ENCODE data around the gene TRAF6. TPM values are rescaled to one million over a fixed set of nuclear protein-coding genes. Genes with fewer than 3 reads are reported as not detected.
"Not testable (repeated sequence)": the region's sequence is repeated elsewhere in the genome, so short reads cannot be mapped to it uniquely, and the experiment has no call there.

The TRAF6 gene
- total RNA-seq, 1 experiment from 2014 or later = 9.2 TPM

DNA sequence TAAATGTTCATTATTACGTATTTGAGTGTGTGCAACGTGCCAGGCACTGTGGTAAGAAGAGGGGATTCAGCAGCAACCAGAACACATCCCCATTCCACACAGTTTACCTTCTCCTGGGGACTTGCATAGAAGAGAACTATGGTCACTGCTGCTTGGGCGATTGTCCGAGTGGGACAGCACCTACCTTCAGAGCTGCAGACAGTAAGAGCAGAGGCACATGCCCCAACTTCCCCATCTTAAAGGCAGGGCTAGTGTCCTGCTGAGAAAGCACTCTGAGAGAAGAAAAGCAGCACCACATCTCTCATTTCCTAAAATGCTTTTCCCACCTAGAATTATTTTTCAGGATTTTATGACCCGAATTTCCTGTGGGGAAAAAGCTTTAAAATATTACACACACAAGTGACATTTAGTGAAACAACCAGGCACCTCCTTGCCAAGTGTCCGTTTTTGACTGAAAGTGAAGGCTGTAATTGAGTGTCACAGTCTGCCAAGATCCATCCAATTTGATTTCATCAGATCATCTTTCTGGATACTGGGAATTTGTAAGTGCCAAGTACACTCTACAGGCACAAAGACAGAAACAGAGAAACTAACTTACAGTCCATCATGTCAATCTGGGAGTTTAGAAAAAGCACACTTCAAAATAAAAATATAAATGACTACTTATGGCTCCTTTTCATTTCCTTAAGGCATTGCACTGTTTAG, 24.6 kb downstream of the TRAF6 start:
- no peaks in the 10 kb centered on the region for H3K9me3 ChIP-seq (replicated peaks)
- DNase-seq (ENCODE audit: low read depth in 1 of 2, low spot score in 2 of 2) = no peak
- H3K4me1 ChIP-seq (replicated peaks) = no peaks in the 10 kb centered on the region
- H3K36me3 ChIP-seq = peaks cover 51% of the 10 kb centered on the region
- H3K27me3 ChIP-seq (replicated peaks) = no peaks in the 10 kb centered on the region
- no peak overlapping the region for H3K4me3 ChIP-seq
- H3K27ac ChIP-seq = no peak overlapping the region

DNA sequence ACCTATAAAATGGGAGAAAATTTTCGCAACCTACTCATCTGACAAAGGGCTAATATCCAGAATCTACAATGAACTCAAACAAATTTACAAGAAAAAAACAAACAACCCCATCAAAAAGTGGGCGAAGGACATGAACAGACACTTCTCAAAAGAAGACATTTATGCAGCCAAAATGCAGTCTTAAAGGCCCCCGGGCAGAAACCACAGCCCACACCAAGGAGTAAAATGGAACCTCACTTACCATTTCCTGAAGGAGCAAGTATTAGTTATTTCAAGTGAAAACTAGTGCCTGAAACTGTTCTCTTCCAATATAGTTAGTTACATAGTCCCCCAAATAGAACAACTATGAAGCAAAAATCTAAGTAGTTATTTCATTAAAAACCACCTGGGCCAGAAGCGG, 27.0 kb downstream of the TRAF6 start:
- not testable (repeated sequence) for DNase-seq (ENCODE audit: low read depth in 1 of 2, low spot score in 2 of 2); H3K4me3 ChIP-seq; H3K27ac ChIP-seq; H3K4me1 ChIP-seq (replicated peaks); H3K27me3 ChIP-seq (replicated peaks); H3K9me3 ChIP-seq (replicated peaks)
- peaks cover 34% of the 10 kb centered on the region for H3K36me3 ChIP-seq

DNA sequence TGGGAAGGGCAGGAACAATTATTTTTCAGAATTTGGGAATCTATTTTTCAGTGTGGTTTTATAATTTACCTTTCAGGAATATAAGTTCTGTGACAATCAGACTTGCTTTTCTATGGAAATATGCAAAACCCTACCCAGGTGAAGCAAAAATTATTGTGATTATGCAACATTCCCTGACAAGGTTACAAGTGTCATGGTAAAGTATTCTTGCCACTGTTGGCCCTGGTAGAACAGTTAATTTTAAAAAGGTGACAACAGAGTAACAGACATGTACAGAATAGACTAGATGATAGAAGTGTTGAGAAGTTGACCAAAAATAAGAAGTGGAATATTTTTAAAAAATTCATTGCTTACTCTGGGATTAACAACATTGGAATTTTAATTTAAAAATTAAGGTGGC, 29.2 kb downstream of the TRAF6 start:
- peaks cover 12% of the 10 kb centered on the region for H3K36me3 ChIP-seq
- no peak for DNase-seq (ENCODE audit: low read depth in 1 of 2, low spot score in 2 of 2)
- H3K27ac ChIP-seq = no peak overlapping the region
- H3K4me3 ChIP-seq = no peak overlapping the region
- H3K9me3 ChIP-seq (replicated peaks) = no peaks in the 10 kb centered on the region
- peaks cover 11% of the 10 kb centered on the region for H3K4me1 ChIP-seq (replicated peaks)
- no peaks in the 10 kb centered on the region for H3K27me3 ChIP-seq (replicated peaks)

DNA sequence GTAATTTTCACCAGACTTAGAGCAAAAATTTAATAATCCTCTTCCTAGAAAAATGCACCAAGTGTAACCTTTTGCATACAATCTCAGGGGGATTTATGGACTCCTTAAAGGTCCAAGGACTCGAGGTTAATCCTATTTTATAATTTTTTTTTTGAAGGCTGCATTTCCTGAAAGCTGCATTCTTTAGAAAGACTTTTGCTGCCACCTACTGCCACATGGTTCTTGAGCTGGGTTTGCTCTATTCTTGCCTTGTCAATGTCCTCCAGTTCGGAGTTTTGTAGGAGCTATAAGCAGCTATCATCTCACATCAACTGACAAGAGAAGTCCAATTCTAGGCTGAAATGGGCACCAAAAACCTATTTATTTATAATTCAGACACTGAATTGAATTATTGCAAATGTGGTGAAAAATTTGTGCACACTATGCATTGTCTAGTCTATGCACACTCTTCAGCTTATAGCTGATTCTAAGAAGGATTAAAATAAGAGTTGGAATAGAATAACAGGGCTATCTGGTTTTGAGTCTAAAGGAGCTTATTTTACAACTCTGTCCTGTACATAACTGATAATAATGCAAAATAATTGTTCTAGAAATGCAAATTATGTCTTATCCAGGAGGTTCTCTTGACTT, 31.3 kb downstream of the TRAF6 start:
- peaks cover 31% of the 10 kb centered on the region for H3K4me1 ChIP-seq (replicated peaks)
- H3K4me3 ChIP-seq = no peak overlapping the region
- H3K9me3 ChIP-seq (replicated peaks) = no peaks in the 10 kb centered on the region
- DNase-seq (ENCODE audit: low read depth in 1 of 2, low spot score in 2 of 2) = peak in 1 of 2 experiments; percentile 62
- H3K27me3 ChIP-seq (replicated peaks) = no peaks in the 10 kb centered on the region
- H3K27ac ChIP-seq = no peak overlapping the region
- H3K36me3 ChIP-seq = no peaks in the 10 kb centered on the region; the same call in 1 of the 2 replicates

DNA sequence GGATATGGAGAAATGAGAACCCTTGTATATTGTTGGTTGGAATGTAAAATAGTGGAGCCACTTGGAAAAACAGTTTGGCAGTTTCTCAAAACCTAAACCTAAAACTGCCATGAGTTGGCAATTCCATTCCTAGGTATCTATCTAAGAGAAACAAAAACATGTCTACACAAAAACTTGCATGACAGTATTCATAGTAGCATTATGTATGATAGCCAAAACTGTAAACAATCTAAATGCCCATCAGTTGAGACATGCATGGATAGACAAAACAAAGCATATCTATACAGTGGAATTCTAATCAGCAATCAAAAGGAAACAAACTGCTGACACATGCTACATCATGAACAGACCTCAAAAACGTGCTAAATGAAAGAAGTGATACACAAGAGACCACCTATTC, 34.9 kb downstream of the TRAF6 start:
- Histone ChIP-seq H3K27ac (peak overlapping the region; percentile 42; the same call in 1 of the 2 replicates), H3K4me1 (replicated peaks) (peaks cover 41% of the 10 kb centered on the region), H3K36me3 (no peaks in the 10 kb centered on the region), H3K27me3 (replicated peaks) (no peaks in the 10 kb centered on the region), H3K9me3 (replicated peaks) (no peaks in the 10 kb centered on the region), H3K4me3 (no peak overlapping the region)
- DNase-seq (ENCODE audit: low read depth in 1 of 2, low spot score in 2 of 2) = peak in 1 of 2 experiments; percentile 76

DNA sequence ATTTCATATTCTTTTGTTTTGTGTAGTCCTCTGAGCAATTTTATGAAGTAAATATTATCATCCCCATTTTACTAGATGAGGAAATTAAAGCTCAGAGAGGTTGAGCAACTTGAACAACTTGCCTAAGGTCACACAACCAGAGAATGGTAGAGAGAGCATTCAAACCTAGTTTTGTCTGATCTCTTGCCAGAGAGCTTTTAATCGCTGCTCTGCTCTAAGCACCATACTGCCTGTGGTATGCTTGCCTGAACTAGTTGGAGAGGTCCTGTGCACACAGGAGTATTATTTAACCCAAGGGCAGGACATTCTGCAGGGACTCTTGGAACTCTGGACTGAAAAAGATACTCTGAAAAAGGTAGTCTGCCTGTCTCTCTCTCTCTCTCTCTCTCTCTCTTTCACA, 38.5 kb downstream of the TRAF6 start:
- no peak for DNase-seq (ENCODE audit: low read depth in 1 of 2, low spot score in 2 of 2)
- Histone ChIP-seq H3K9me3 (replicated peaks) (no peaks in the 10 kb centered on the region), H3K27ac (no peak overlapping the region), H3K27me3 (replicated peaks) (no peaks in the 10 kb centered on the region), H3K36me3 (0 out of 2 replicates have a peak, but pooled peaks cover 3% of the 10 kb centered on the region), H3K4me1 (replicated peaks) (peaks cover 54% of the 10 kb centered on the region), H3K4me3 (no peak overlapping the region)

DNA sequence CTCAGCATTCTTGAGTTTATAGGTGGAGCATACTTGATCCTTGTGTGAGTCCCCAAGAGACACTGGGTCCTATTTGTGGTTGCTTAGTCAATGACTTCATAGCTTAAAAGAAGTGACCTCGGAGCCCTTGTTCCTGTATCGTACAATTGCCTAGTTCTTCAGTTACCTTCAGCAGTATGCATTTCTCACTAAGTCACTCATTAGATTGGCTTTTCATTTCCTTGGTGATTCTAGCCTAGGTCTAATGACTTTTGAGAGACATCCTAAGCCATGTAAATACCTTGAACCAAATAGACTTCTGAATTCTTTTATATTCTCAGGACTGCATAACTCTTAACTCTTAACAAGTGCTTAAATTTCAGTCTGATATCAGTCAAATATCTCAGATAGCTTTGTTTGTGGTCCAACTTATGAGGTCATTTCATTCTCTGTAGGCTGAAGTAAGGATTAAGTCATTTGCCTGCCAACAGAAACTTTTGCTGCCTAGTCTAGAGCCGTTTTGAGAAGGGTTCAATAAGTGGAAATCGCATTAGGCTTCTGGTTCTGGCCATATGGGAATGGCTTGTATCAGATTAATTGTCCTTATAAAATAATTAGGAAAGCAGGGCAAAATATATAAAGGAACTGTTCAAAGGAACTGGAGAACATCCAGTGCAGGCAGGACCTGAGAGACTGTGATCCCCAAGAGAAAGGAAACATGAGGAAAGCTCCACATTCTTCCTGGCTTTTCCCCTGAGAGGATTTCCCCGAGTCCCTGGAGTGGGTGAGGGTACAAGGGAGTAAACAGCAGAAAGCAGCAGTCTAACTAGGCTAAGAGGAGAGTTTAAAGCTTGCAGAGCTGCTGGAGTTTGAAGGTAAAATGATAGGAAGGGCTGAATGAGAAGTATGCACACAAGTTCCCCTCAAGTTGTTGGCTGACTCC, 39.9 kb downstream of the TRAF6 start:
- peaks cover 46% of the 10 kb centered on the region for H3K4me1 ChIP-seq (replicated peaks)
- H3K27ac ChIP-seq = peak overlapping the region; percentile 74
- no peaks in the 10 kb centered on the region for H3K27me3 ChIP-seq (replicated peaks)
- H3K4me3 ChIP-seq = no peak overlapping the region
- peaks cover 14% of the 10 kb centered on the region for H3K36me3 ChIP-seq
- H3K9me3 ChIP-seq (replicated peaks) = no peaks in the 10 kb centered on the region
- peak in 1 of 2 experiments; percentile 77 for DNase-seq (ENCODE audit: low read depth in 1 of 2, low spot score in 2 of 2)

DNA sequence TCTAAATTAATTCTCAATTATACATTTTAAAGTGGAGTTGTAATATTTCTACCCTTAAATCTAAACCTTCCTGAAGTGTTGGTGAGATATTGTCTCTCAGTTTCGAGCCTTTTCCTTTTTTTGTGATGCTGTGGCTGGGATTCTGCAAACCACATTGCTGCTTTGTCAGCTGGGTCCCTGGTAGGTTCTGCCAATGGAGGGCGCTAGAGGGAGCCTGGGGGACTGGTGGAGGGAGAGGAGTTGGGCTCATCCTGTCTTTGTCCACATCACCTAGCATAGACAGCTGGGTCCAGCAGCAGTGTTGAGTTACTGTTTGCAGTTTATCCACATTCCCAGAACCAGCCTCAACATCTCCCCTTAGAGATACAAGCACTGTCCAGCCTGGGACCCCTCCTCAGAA, 41.0 kb downstream of the TRAF6 start:
- H3K27me3 ChIP-seq (replicated peaks) = no peaks in the 10 kb centered on the region
- H3K27ac ChIP-seq = peak overlapping the region; percentile 74
- no peaks in the 10 kb centered on the region for H3K9me3 ChIP-seq (replicated peaks)
- peak; percentile 47 to 67 for DNase-seq (ENCODE audit: low read depth in 1 of 2, low spot score in 2 of 2)
- H3K4me3 ChIP-seq = no peak overlapping the region
- peaks cover 14% of the 10 kb centered on the region for H3K36me3 ChIP-seq
- H3K4me1 ChIP-seq (replicated peaks) = peaks cover 46% of the 10 kb centered on the region

DNA sequence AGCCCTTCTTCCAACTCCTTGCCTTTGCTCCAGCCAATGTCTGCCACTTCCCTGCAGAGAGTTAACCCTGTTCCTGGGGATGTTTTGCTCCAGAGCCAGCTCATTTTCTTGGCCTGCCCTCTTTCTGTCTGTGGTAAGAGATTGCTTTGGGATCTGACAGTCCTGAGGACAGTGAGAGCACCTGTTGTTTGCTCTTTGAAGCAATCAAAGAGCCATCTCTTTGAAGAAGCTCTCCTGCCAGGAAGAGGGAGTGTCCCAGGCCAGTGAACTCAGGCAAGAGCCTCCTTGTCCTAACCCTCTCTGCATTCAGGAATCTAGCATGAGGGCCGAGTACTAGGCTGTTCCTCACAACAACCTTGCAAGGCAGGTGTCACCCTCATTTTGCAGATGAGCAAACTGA, 42.2 kb downstream of the TRAF6 start:
- Histone ChIP-seq H3K4me1 (replicated peaks) (peaks cover 51% of the 10 kb centered on the region), H3K4me3 (no peak overlapping the region), H3K27me3 (replicated peaks) (no peaks in the 10 kb centered on the region), H3K9me3 (replicated peaks) (no peaks in the 10 kb centered on the region), H3K36me3 (peaks cover 19% of the 10 kb centered on the region), H3K27ac (no peak overlapping the region)
- no peak for DNase-seq (ENCODE audit: low read depth in 1 of 2, low spot score in 2 of 2)

DNA sequence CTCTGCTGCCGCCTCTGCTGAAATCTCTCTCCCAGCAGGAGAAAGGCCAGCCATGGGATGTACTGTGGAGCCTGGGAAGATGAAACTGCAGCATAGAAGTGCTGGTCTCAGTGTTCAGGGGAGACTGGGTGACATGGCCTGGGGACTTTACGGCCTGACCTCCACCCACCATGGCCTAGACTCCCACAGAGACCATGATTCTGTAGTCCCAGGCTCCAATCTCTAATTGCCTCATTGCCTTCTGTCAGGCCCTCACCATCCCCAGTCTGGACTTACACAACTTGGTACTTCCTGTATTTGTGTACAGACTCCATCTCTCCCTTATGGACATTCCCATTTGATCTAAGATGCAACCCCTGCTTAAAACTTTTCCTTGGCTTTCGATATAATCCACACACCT, 43.1 kb downstream of the TRAF6 start:
- Histone ChIP-seq H3K27ac (no peak overlapping the region), H3K9me3 (replicated peaks) (no peaks in the 10 kb centered on the region), H3K4me3 (no peak overlapping the region), H3K36me3 (peaks cover 28% of the 10 kb centered on the region), H3K27me3 (replicated peaks) (no peaks in the 10 kb centered on the region), H3K4me1 (replicated peaks) (peaks cover 58% of the 10 kb centered on the region)
- no peak for DNase-seq (ENCODE audit: low read depth in 1 of 2, low spot score in 2 of 2)

DNA sequence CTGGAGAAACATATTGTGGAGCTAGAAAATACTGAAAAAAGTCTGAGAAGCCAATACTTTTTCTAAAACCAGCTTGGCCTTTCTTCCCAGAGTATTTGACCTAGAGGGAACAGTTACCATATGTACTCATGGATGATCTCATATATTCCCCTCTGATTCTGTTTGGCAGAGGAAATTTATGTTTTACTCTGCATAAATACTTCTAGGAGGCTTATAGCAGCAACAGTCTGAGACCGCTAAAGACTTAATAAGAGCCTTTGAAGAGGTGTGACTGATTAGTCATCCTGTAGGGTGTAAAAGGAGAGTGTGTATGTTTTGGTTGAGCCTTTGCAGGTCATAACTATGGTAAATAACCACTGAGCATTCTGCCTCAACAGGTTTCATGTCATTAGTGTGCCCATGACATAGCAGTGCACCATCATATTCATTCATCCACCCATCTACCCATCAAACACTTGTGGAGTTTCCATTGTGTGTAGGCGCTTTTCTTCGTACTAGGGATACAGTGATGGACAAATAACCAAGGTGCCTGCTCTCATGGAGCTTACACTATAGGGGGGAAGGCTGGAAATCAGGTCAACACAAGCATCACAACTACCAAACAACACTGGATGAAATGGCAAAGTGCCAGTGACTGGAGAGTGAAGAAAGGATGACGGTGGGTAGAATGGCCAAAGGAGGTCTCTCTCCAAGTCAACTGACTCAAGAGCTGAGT, 44.5 kb downstream of the TRAF6 start:
- H3K36me3 ChIP-seq = peaks cover 31% of the 10 kb centered on the region
- H3K9me3 ChIP-seq (replicated peaks) = no peaks in the 10 kb centered on the region
- no peak overlapping the region for H3K4me3 ChIP-seq
- peaks cover 55% of the 10 kb centered on the region for H3K4me1 ChIP-seq (replicated peaks)
- no peak for DNase-seq (ENCODE audit: low read depth in 1 of 2, low spot score in 2 of 2)
- no peaks in the 10 kb centered on the region for H3K27me3 ChIP-seq (replicated peaks)
- no peak overlapping the region for H3K27ac ChIP-seq

DNA sequence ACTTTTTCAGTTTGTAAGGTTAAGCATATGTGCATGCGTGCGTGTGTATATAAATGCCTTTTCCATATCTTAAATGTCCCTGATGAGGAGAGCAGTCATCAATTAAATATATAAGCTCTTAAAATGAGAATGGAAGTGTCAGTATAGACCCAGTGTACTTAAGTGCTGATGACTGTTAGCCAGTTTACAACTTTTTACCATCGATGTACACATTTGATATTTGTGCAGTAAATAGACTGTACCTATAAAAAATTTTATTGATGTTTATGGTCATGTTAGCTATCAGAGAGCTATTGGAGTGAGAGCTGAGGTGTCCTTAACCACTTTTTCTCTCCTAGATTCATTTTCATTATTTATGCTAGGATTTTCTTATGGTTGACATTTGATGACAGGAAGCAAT, 45.4 kb downstream of the TRAF6 start:
- no peak for DNase-seq (ENCODE audit: low read depth in 1 of 2, low spot score in 2 of 2)
- Histone ChIP-seq H3K36me3 (peaks cover 31% of the 10 kb centered on the region), H3K9me3 (replicated peaks) (no peaks in the 10 kb centered on the region), H3K27ac (peak overlapping the region; percentile 67; the same call in 1 of the 2 replicates), H3K4me3 (no peak overlapping the region), H3K4me1 (replicated peaks) (peaks cover 46% of the 10 kb centered on the region), H3K27me3 (replicated peaks) (no peaks in the 10 kb centered on the region)

DNA sequence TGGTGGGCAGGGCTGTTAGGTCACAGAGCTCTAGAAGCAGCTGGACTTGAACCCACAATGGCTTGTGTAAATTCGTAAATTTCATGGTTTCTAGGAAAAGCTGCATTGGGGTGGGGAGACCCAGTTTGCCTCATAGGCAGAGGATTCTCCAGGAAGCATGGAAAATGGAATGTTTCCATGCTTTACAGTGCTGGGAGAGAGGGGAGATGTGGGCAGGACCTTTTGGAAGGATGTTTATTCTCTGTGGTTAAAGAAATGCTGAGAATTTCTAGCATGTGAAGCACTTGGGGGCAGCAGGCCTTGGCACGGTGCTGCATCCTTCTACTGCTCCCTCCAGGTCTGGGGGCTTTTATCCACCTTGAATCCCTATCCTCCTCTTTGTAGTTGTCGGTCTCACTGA, 46.3 kb downstream of the TRAF6 start:
- DNase-seq (ENCODE audit: low read depth in 1 of 2, low spot score in 2 of 2) = peak; percentile 65 to 88
- Histone ChIP-seq H3K27me3 (replicated peaks) (no peaks in the 10 kb centered on the region), H3K36me3 (peaks cover 31% of the 10 kb centered on the region), H3K9me3 (replicated peaks) (no peaks in the 10 kb centered on the region), H3K4me3 (no peak overlapping the region), H3K27ac (peak overlapping the region; percentile 67), H3K4me1 (replicated peaks) (peaks cover 37% of the 10 kb centered on the region)

Data from SJSA1 (cell line).